Mammary epithelial cell (primary cell): ENCODE measurements around the gene RNASE8.

Experiments used
- CTCF ChIP-seq, 2 donors: IDR thresholded peaks in 1 of 2; conservative IDR thresholded peaks in 1 of 2; 2 replicates each; pipeline ENCODE4 v1.5.1; 2011 to 2012; ENCODE audit warnings: inconsistent platforms in 2 of 2, low read length in 2 of 2, mild to moderate bottlenecking in 2 of 2, control low read depth in 1 of 2, low read depth in 1 of 2; ENCODE audit not compliant: insufficient read depth in 1 of 2; ENCODE audit errors: extremely low read depth in 1 of 2
- EZH2 ChIP-seq: IDR thresholded peaks from 2 replicates; pipeline ENCODE4 v1.6.1; 2012; ENCODE audit warnings: low read length, inconsistent platforms, borderline replicate concordance

GRCh38 chr14:21066882-21067502, 9.4 kb downstream of the RNASE8 start:
- TF ChIP-seq CTCF (conservative IDR thresholded peaks at IDR 0.05 in 1 of 2, IDR thresholded peaks at IDR 0.05 in 1 of 2; ENCODE audit: extremely low read depth in 1 of 2, insufficient read depth in 1 of 2, low read depth in 1 of 2, low read length in 2 of 2), result peak; percentile 25 to 64
- no peak for TF ChIP-seq EZH2
